NOMO-1 treated with dmso at 0.1 percent for 144 hours (cell line): ENCODE results near the gene CACNA1B.
A peak's percentile ranks its signal among the peaks of the same experiment; 100 is the strongest.
"Not testable (repeated sequence)": the region's sequence is repeated elsewhere in the genome, so short reads cannot be mapped to it uniquely, and the experiment has no call there.

Experiments used
- DNase-seq: peaks from one replicate; lab custom pipeline; 2025; ENCODE audit not compliant: unreplicated experiment; lab: John Stamatoyannopoulos, UW

Gene CACNA1B

DNA sequence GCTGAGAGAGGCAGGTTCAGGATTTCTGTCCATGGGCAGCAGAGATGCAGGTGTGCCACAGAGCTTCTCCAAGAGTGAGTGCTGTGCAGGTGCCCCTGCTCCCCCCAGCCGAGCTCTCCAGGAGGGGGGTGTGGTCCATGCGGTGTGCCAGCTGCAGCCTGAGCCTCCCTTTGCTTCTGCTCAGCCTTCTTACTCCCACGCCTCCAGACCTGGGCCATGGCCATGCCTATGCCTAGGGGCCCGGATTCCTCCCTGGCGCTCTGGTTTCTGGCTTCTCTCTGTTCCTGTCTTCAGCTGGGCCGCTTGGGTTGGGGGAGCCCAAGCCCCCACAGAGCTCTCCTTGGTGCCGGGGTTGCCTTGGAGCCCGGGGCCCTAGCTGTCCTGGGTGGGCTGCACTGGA, 133.3 kb downstream of the CACNA1B start:
- DNase-seq, result no peak

DNA sequence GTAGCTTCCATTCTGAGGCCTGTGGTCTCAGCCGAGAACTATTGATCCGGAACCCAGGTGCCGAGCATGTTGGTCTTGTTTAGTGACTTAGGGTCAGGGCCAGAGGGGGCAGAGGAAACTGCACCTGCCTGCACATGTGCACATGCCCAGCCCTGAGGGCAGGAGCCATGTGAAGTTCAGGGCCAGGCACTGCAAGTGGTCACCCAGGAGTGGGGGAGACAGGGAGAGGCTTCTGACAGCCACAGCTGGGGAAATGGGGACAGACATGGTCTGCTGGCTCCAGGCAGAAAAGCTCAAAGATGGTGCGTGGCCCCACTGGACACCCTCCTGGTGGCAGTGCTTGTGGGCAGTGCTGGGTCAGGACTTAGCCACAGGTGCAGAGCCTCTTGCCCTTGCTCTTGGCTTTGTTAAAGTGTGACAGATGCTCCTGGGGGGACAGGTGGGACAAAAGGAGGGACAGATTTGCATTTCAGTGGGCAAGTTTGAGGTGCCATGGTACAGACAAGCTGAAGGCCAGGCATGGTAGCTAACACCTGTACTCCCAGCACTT, 134.4 kb downstream of the CACNA1B start:
- no peak for DNase-seq

DNA sequence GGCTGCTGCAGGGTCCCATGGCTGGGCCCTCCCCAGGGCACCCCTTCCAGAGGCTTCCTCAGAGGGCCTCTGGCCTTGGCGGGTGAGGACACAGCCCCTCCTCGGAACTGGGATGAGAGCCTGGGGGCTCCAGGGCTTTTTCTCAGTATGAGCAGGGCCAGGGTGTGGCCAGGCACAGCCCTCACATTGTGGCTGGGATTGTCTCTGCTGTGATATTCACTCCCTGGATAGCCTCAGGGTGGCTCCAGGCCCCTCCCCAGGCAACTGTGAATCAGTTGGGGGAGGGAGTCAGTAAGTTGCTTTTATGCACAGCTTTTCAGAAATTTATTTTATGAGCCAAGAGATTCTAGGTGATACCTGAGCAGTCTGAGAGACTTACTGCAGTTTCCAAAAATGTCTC, 135.7 kb downstream of the CACNA1B start:
- DNase-seq, result no peak

DNA sequence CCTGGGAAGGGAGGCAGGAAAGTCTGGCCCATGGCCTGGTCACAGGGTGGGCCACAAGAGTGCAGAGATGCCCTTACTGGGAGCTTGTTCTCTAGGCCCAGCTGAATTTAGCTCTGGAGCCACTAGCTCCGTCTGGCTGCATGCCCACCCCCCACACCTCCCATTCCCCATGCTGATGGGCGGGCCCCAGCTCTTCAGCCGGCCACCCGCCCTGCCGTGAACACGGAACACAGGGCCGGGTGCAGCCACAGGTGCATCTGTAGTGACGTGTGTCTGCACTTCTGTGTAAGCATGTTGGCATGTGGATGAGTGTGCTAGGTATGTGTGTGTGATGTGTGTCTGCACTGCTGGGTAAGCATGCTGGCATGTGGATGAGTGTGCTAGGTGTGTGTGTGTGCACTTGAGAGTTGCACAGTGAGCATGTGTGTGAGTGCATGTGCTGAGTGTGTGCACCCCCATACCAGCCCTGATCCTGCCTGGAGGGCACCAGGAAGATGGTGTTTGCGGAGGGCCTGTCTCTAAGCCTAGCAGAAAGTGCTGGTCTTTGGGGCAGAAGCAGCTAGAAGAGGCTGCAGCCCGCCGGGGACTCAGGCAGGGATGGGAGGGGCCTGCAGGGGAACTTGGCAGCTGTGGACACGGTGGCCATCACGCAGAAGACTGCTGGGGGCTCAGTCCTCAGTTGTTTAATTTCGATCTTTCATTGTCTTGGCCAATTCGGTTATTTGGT, 136.4 kb downstream of the CACNA1B start:
- no peak for DNase-seq

DNA sequence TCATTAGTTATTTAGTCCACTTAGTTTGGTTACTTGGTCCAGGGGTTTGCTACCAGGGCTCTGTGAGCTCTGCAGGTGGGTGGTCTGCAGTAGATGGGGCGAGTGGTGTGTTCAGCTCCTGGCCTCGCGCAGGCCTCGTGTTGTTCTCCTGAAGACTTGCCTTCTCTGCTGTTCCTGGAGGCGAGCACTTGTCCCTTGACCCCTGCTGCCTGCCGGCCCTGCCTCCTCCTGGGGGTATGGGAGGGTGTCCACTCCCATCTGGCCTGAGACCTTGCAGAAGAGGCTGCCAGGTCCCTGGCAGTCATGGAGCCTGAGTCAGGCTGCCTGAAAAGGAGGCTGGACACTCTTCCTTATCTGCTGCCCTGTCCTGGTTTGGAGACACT, 137.0 kb downstream of the CACNA1B start:
- DNase-seq, result no peak

DNA sequence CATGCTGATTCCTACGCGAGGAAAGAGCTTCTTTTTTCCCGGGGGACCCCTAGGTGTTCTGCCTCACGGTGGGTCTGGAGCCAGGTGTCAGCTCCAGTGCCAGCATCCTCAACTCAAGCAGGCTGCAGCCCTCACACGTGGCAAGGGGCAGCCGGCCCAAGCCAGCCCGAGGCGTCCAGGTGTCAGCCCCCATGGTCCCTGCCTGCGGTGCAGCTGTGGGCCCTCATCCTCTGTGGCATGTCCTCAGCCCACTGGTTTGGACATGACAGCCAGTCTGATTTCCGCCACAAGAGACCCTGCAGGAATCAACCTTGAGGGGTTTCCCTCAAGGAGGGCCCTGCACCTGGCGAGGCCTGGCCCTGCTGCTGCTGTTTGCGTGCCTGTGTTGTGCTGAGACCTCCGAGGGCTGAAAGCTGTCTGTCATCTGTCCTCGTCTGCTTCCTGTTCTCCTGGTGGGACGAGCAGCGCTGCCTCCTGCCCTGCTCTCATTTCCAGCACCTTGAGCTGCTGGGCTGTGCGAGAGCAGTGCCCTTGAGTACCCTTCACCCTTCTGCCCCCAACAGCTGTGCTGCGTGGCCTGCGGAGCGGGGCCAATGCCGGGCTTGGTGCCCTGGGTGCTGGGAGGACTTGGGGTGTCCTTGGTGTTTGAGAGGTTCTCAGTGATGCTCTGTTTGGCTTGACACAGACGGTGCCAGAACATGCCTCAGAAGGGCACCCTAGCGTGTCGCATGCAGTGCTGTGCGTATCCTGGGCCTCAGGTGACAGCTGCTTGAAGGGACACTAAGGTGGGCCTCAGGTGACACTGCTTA, 137.6 kb downstream of the CACNA1B start:
- DNase-seq, result no peak

DNA sequence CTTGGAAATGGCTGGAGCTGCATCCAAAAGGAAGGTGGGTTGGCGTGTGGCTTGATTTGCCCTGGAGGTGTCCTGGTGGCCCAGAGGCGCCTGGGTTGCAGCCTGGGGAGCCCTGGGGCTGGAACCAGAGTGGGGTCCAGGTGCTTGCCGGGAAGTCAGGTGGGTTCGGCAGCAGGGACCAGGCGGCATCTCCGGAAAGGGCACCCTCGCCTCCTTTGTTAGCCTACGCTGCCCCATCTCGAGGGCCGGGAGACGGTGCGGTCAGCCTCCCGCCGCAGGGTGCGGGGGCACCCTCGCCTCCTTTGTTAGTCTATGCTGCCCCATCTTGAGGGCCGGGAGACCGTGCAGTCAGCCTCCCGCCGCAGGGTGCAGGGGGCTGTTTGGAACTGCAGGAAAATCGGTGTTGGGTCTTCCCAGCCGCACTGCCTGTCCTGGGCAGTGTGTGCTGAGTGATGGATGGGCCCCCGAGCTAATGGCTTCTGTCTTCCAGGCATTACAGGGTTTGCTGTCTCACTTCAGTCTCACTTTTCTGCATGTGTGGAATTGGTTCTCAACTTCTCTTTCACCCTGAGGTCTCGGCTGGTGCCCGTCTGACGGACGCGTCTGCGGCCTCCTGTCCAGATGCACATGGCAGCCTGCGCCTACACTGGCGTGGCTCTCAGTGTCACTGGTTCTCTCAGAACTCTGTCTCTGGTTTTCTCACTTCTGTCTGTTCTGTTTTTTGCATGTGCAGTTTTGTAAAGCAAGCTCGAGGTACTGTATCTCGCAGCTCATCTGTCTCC, 139.0 kb downstream of the CACNA1B start:
- DNase-seq, result no peak

DNA sequence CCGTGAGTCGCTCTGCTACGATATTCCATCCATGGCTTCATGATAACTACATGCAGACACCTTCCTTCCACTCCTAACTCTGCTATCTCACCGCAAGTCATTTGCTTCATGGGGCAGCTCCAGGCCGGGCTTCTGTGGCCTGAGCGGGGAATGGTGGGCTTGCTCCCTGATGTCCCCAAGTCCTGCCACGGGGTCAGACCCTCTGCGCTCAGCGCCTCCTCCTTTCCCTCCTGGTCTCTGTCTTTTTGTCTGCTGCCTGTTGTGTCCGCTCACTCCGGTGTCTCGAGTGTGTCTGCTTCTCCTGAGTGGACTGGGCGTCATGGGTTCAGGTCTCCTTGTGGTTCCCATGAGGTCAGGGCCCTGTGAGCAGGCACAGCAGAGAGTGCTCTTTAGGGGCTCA, 139.6 kb downstream of the CACNA1B start:
- no peak for DNase-seq

DNA sequence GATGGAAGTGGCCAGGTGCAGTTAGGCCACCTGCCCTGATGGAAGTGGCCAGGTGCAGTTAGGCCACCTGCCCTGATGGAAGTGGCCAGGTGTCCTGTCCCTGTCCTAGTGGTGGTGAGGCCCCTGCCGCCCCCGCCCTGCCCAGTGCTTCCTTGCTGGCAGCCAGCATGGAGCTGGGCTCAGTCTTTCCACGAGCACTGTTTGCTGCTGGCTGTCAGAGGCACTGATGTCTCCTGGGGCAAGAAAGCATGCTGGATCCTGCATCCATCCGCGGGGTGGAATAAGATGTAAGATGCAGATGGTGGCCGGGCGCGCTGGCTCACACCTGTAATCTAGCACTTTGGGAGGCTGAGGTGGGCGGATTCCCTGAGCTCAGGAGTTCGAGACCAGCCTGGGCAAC, 141.9 kb downstream of the CACNA1B start:
- not testable (repeated sequence) for DNase-seq

DNA sequence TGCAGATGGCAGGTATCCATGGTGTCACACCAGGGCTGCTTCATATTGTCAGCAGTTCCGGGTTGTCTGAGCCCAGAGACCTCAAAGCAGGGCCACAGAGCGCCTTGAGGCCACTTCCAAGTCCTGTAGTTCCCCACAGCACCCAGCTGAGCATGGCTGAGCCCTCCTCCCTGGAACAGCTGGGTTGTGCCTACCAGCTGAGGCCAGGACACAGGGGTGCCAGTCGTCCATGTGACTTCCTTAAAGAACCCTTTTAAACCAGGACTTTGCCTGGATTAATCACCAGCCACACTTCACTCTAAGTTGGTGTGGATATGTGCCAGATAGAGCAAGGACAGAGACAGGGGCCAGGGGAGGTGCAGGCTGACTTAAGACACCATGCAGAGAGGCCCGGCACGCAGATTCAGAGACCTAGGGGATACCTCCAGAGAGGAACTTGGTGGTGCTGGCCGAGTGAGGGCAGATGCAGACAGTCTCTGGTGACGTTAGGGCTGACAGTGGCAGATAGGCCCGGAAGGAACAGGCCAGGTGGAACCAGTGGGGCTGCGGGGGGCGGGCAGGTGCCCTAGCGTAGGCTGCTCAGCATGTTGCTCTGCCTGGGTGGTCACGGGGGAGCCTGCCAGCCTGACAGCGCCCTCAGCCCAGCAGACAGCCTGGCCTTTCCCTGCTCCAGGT, 142.7 kb downstream of the CACNA1B start:
- no peak for DNase-seq

DNA sequence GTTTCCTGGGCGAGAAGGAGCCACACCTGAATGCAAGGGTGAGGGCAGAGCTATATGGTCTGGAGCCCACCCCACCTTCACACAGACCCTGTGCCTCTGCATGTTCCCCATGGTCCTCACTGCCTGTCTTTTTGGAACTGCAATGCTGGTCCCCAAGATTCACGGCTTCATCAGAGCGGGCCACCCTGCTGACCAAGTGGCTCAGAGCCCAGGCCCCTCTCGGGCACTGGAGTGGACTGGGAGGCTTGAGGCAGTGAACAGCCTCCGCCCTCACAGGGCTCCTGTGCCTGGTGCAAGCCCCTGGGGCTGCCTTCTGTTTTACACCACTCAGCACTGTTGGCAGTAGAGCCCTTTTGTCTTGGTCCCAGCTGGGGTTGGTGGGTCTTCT, 143.2 kb downstream of the CACNA1B start:
- DNase-seq, result no peak

DNA sequence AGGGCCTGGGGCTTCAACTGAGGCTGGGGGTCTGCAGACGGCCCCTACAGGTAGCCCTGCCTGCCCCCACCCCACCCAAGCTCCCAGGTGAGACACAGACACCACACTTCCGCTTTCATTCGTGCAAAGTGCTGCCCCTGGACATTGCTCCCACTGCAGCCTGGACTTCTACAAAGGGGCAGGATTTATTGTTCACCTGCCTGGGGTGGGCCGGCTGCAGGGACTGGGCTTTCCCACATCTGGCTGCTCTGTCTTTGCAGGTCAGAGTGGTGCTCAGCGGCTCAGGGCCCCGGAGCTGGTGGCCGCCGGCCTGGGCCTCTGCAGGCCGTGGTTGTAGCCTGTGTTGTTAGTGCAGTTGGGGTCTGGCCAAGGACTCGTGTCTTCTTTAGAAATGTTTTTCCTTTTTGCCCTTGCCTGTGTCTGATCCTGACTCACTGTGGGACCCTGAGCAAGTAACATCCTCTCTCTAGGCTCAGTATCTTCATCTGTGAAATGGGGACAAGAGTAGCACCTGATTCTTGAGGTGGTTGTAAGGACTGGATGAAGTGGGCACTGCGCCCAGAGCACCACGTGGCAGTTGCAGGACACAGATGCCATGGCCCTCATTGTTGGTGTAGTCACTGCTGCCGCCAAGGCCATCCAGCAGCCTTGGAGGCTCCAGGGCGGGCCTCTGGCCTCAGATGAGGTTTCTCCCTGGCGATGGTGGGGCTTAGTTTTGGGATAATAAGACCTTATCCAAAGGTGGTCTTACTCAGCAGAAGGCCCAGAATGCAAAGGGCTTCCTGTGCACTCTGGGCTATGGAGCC, 143.9 kb downstream of the CACNA1B start:
- no peak for DNase-seq

DNA sequence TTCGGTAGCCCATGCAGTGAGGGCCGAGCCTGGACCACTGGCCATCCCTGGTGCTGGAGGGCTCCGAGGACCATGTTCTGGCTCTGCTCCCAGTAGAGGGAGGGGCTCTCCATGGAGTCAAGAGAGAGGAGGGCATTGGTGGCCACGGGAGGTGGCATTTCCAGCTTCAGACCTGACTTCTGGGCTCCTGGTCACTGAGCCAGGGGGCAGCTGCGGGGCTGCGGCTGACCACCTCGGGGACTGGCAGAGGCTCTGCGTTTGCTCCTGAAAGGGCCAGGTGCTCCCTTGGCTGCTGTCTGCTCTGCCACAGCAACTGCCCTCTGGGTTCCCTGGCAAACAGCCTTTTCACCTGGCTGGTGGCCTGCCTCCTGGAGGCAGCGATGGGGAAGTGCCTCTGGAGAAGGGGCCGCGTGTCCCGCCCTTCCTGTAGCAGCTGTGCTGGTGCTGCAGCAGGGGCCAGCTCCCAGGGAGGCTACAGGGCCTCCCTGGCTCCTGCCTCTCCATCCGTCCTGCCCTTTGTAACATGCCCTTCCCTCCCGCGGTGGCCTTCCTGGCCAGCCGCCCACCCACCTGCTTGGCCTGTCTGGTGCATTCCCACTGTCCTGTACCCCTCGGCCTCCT, 144.6 kb downstream of the CACNA1B start:
- peak; percentile 6 for DNase-seq

DNA sequence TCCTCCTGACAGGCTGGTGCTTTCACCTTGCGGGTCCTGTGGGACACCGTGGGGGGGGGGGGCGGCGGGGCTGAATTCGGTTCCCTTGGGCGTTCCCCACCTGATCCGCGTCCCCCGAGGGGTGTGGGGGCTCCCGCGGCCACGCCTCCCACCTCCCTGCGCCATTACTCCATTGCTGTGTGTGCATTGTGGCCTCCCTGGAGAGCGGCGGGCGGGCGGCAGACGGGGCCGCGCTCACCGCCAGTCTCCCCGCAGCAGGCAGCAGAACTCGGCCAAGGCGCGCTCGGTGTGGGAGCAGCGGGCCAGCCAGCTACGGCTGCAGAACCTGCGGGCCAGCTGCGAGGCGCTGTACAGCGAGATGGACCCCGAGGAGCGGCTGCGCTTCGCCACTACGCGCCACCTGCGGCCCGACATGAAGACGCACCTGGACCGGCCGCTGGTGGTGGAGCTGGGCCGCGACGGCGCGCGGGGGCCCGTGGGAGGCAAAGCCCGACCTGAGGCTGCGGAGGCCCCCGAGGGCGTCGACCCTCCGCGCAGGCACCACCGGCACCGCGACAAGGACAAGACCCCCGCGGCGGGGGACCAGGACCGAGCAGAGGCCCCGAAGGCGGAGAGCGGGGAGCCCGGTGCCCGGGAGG, 145.3 kb downstream of the CACNA1B start:
- DNase-seq, result no peak

DNA sequence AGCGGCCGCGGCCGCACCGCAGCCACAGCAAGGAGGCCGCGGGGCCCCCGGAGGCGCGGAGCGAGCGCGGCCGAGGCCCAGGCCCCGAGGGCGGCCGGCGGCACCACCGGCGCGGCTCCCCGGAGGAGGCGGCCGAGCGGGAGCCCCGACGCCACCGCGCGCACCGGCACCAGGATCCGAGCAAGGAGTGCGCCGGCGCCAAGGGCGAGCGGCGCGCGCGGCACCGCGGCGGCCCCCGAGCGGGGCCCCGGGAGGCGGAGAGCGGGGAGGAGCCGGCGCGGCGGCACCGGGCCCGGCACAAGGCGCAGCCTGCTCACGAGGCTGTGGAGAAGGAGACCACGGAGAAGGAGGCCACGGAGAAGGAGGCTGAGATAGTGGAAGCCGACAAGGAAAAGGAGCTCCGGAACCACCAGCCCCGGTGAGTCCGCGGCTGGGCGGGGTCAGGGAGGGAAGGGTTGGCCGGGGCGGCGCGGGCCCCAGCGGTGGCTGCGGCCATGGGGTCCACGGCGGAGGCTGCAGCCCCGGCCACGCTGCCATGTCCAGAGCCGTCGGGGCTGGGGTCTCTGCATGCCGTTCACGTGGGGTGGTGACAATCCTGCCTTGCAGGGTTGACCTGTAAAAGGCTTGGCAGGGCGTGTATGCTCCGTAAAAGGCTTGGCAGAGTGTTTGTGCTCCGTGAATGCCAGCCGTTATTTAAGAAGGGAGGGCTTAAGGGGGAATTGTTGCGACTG, 146.0 kb downstream of the CACNA1B start:
- DNase-seq, result no peak

DNA sequence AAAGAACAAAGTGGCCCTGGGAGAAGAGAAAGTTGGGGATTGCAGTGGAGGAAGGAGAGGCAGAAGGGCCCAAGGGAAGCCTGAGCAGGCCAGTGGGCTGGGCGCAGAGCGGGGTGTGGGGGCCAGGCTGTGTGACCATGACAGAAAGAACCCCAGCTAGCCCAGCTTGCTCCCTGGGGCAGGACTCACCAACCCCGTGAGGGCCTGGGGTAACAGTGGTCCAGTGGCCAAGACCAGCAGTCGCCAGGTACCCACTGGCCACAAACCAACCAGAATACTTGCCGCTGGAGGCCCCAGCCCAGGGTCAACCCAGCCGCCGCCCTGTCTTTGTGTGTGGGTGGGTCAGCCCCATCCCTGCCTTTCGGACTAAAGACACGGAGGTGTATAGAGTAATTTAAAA, 146.5 kb downstream of the CACNA1B start:
- DNase-seq, result no peak

DNA sequence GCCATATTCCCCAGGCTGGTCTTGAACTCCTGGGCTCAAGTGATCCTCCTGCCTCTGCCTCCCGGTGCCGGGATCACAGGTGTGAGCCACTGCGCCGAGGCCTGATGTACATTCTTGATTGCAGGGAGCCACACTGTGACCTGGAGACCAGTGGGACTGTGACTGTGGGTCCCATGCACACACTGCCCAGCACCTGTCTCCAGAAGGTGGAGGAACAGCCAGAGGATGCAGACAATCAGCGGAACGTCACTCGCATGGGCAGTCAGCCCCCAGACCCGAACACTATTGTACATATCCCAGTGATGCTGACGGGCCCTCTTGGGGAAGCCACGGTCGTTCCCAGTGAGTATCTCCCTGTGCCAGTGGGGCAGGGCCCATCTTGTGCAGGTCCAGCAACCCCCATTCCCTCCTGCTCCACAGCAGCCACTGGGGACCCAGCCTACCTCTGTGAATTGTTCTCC, 147.3 kb downstream of the CACNA1B start:
- no peak for DNase-seq

DNA sequence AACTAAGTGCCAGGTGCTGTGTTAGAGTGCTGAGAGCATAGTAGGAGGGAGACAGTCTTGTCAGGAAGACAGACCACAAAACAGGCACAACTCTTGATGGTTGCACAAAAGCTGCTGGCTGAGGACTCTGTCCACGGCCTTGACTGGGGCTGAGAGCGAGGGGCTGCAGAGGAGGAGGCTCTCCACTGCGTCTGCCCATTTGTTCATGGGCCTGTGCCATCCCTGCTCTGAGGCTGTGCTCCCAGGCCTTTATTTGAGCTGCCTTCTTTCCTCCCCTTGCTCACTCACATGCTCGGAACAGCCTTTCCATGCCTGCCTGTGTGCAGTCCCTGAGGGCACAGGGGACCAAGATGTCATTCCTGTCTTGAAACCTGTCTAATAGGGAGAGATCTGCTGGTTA, 147.8 kb downstream of the CACNA1B start:
- no peak for DNase-seq
